ENCODE measurements around the gene INPP5K. TPM values are rescaled to one million over a fixed set of nuclear protein-coding genes. Genes with fewer than 3 reads are reported as not detected.

Gene INPP5K
- total and polyA plus RNA-seq, 2 of the 4 experiments (the other 2 are of a cell fraction): 14.9 to 17.4 TPM

DNA sequence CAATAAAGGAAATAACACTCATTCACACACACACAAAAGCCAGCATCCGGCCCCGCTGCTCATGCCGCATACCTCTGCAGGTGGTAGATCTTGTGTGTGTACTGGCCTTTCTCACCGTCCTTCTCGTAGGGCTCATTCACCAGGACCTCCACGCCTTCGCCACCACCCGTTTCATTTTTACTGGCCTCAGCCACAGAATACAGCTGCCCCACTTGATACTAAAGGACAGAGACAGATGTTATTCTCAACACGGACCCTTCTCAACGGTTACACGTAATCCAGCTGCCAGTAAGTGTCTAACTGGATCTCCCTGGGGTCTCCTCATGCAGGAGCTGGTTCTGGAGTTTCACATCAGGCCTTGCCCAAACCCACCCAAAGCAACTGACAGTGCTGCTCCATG is 36.5 kb upstream of the INPP5K start:
- H4K8ac ChIP-seq (ENCODE audit: low read depth in 2 of 2, low read length in 2 of 2): no peak overlapping the region
- H2BK120ac ChIP-seq (ENCODE audit: low read depth, low read length): no peak overlapping the region
- H3K4me3 ChIP-seq (ENCODE audit: insufficient read depth, low read depth, low read length): no peak overlapping the region
- H2AK9ac ChIP-seq (replicated peaks; ENCODE audit: low read depth, low read length, poor library complexity): no peak overlapping the region
- H2BK15ac ChIP-seq (ENCODE audit: low read depth, low read length): no peak overlapping the region
- no TSS peak for BruUV-seq (replicated peaks)
- intact Hi-C loops (cut with micrococcal nuclease) (no loop called here), in situ Hi-C loops (cut with MboI; ENCODE audit: low sequenced_read_pairs) (no loop called here), dilution Hi-C loops (cut with HindIII; ENCODE audit: low sequenced_read_pairs, unreplicated experiment) (no loop called here)
- no peaks in the 10 kb centered on the region for H3K9me3 ChIP-seq (ENCODE audit: control insufficient read depth, insufficient read depth, low read length)
- TF ChIP-seq NFE2L2 (IDR thresholded peaks at IDR 0.05; ENCODE audit: low read depth, low read length): no peak
- TF ChIP-seq MAFK (IDR thresholded peaks at IDR 0.05; ENCODE audit: low read depth, low read length): no peak
- no peak for TF ChIP-seq CEBPB (IDR thresholded peaks at IDR 0.05; ENCODE audit: low read depth, low read length)
- TF ChIP-seq FOS (IDR thresholded peaks at IDR 0.05; ENCODE audit: low read depth, low read length): no peak
- no peak for TF ChIP-seq RFX5 (IDR thresholded peaks at IDR 0.05; ENCODE audit: low read depth, low read length)
- TF ChIP-seq RAD21 (IDR thresholded peaks at IDR 0.05; ENCODE audit: low read length): no peak
- TF ChIP-seq CHD1 (IDR thresholded peaks at IDR 0.05; ENCODE audit: low read depth, low read length): no peak
- TF ChIP-seq SMC3 (IDR thresholded peaks at IDR 0.05; ENCODE audit: low read depth, low read length): no peak
- no peak for TF ChIP-seq BHLHE40 (IDR thresholded peaks at IDR 0.05; ENCODE audit: low read depth, low read length)
- no peak for TF ChIP-seq MAZ (IDR thresholded peaks at IDR 0.05; ENCODE audit: borderline replicate concordance, low read depth, low read length)
- no peak overlapping the region for H3K23ac ChIP-seq (ENCODE audit: low read depth, low read length)
- DNase-seq (no peak), ATAC-seq (ENCODE audit: low read depth) (no peak)
- no peak overlapping the region for H3K27ac ChIP-seq (ENCODE audit: insufficient read depth, low read length)
- no peak overlapping the region for H2AFZ ChIP-seq (replicated peaks; ENCODE audit: low read length, poor library complexity)
- H3K27me3 ChIP-seq (ENCODE audit: control insufficient read depth, insufficient read depth, low read length): no peaks in the 10 kb centered on the region
- no peak overlapping the region for H3K4ac ChIP-seq (ENCODE audit: low read depth, low read length)
- H4K20me1 ChIP-seq (ENCODE audit: insufficient read depth, low read length): peaks cover 58% of the 10 kb centered on the region
- ChIA-PET POLR2A (ENCODE audit: unreplicated experiment) (no interaction called here), CTCF (no interaction called here)
- H3K9me1 ChIP-seq (ENCODE audit: insufficient read depth, low read length): peaks cover 12% of the 10 kb centered on the region
- H3K18ac ChIP-seq (ENCODE audit: low read depth, low read length): no peak overlapping the region
- H2AK5ac ChIP-seq (ENCODE audit: low read depth, low read length): no peak overlapping the region
- H3K9ac ChIP-seq (ENCODE audit: low read depth, low read length): no peak overlapping the region
- no peak overlapping the region for H4K91ac ChIP-seq (ENCODE audit: insufficient read depth, low read depth, low read length)
- peaks cover 28 to 70% of the 10 kb centered on the region in 2 experiments for H3K79me1 ChIP-seq (ENCODE audit: low read depth in 1 of 2, low read length in 2 of 2)
- no peak overlapping the region for H3K4me2 ChIP-seq (ENCODE audit: low read depth, low read length)
- H2BK5ac ChIP-seq (ENCODE audit: low read depth, low read length, poor library complexity, severe bottlenecking): no peak overlapping the region
- H3K36me3 ChIP-seq (ENCODE audit: control insufficient read depth, insufficient read depth, low read length): peaks cover 50% of the 10 kb centered on the region
- no peaks in the 10 kb centered on the region for H3K4me1 ChIP-seq (ENCODE audit: control insufficient read depth, insufficient read depth, low read length)
- H3K14ac ChIP-seq (replicated peaks; ENCODE audit: low read depth, low read length): no peak overlapping the region
- no peak overlapping the region for H4K5ac ChIP-seq (ENCODE audit: low read depth, low read length)
- no peak overlapping the region for H2BK20ac ChIP-seq (ENCODE audit: low read depth, low read length)
- 93% methylated on average over 4 of the region's 11 CpGs; no CpG with 5 or more reads in 1 of the 2 experiments for WGBS, 2 experiments (ENCODE audit: extremely low coverage in 2 of 2, insufficient read length in 1 of 2)
- H3K56ac ChIP-seq (ENCODE audit: extremely low read depth, insufficient read depth, low read length): no peak overlapping the region

All from IMR-90 (cell line).